Large intestine (tissue), 12 donors: Measurements from ENCODE around the gene FCRLB. TPM values are rescaled to one million over a fixed set of nuclear protein-coding genes. Genes with fewer than 3 reads are reported as not detected.
"Not testable (repeated sequence)": the region's sequence is repeated elsewhere in the genome, so short reads cannot be mapped to it uniquely, and the experiment has no call there.

Source experiments
- DNase-seq, 2 donors: peaks; one replicate each; pipeline versions ENCODE4 v3.0.0 to v3.0.0-alpha.2; 2013
- H3K27ac ChIP-seq: one replicate; pipeline ENCODE4 v1.5.1; 2013; ENCODE audit warnings: low read length
- H3K27me3 ChIP-seq: 2 replicates; pipeline ENCODE4 v1.6.1; 2013; ENCODE audit warnings: low read length; ENCODE audit not compliant: control insufficient read depth, insufficient read depth
- H3K36me3 ChIP-seq: 2 replicates; pipeline ENCODE4 v1.6.1; 2013; ENCODE audit warnings: low read length; ENCODE audit not compliant: control insufficient read depth, insufficient read depth
- H3K4me1 ChIP-seq: one replicate; pipeline ENCODE4 v1.6.1; 2013; ENCODE audit warnings: low read length; ENCODE audit not compliant: control insufficient read depth, insufficient read depth
- H3K4me3 ChIP-seq: one replicate; pipeline ENCODE4 v1.5.1; 2013; ENCODE audit warnings: low read length
- H3K9me3 ChIP-seq: one replicate; pipeline ENCODE4 v1.6.1; 2013; ENCODE audit warnings: mild to moderate bottlenecking, low read depth, low read length, moderate library complexity; ENCODE audit not compliant: control insufficient read depth
- WGBS: methylation state at CpG from one replicate; pipeline ENCODE4 v1.1.5; 2013; ENCODE audit warnings: low lambda C conversion rate; ENCODE audit not compliant: insufficient coverage; 5-methylcytosine and 5-hydroxymethylcytosine counted together
- long read RNA-seq, 11 donors: transcript quantifications; one replicate each; lab custom pipeline, GENCODE V29; 2026
- polyA plus RNA-seq: library from polyadenylated mRNA; unstranded; fragments of 120-200 nt; gene quantifications from one replicate; pipeline ENCODE4 v1.2.1, GENCODE V29; 2013

The FCRLB gene, protein sequence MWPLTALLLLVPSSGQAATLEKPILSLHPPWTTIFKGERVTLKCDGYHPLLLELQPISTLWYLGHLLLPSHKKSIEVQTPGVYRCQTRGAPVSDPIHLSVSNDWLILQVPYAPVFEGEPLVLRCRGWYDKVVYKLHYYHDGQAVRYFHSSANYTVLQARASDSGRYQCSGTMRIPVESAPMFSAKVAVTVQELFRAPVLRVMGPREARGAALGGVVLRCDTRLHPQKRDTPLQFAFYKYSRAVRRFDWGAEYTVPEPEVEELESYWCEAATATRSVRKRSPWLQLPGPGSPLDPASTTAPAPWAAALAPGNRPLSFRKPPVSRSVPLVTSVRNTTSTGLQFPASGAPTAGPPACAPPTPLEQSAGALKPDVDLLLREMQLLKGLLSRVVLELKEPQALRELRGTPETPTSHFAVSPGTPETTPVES
- polyA plus RNA-seq, result 0.60 TPM
- long read RNA-seq, donor 1, partial matches to known transcripts, result 0 of 1 reads
- long read RNA-seq, donor 1, other reads (novel, unspliced or antisense), result 0 of 1 reads
- long read RNA-seq, donor 2, result 0 reads
- long read RNA-seq, donor 3, result 0 reads
- long read RNA-seq, donor 4, result 0 reads
- long read RNA-seq, donor 5, result 0 reads
- long read RNA-seq, donor 6, result 0 reads
- long read RNA-seq, donor 7, result 0 reads
- long read RNA-seq, donor 8, result 0 reads
- long read RNA-seq, donor 9, result 0 reads
- long read RNA-seq, donor 10, result 0 reads
- long read RNA-seq, donor 11, result 0 reads

DNA sequence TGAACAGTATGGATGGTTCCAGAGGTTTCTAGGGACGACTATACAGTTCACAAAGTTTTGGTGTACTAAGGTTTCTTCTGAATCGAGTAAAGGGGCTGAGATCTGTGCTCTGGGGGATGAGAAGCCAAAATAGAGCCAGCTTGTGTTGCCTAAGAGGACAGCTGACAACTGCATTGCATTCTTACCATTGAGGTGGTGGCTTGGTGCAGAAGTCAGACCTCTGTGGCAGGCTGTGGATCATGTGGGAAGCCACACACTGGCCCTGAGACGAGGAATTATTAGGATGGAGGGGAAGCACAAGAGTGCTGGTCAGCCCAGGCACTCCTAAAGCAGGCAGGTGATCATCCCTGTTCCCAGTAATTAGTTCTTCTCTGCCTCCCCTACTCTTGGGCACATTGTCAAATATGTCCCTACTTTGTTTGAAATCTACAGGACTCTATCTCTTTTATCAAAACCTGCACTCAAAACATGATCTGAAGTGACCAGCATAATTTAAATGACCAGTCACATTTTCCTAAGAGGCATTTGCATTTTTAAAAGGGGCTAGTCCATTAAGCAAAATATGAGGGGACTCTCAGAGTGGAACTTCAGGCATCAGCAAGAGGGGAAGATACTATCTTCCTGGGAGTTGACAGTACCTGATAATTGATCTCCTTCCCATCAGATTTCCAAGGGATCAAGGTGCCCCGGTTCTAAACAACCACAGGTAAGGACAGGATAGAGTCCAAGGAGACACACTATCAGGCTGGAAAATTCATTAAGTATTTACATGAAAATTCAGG, at the start of gene FCRLB:
Gene FCRLB, plus strand, starts transcription at position 589 of the 782 bp plus-strand sequence. CDS start 1,129 bp downstream, outside the sequence.
- H3K4me1 ChIP-seq, result peaks cover 4% of the 10 kb centered on the region
- no peaks in the 10 kb centered on the region for H3K36me3 ChIP-seq
- WGBS, result no CpG with 5 or more reads among the region's 4 CpGs
- H3K27ac ChIP-seq, result no peak within 1 kb of the TSS
- H3K4me3 ChIP-seq, result no peak within 1 kb of the TSS
- no peaks in the 10 kb centered on the region for H3K9me3 ChIP-seq
- no peak for DNase-seq
- peaks cover 47% of the 10 kb centered on the region for H3K27me3 ChIP-seq

GRCh38 chr1:161673437-161673836, 47.9 kb upstream of the FCRLB start:
- not testable (repeated sequence) for H3K4me1 ChIP-seq, H3K27me3 ChIP-seq, H3K27ac ChIP-seq, H3K9me3 ChIP-seq, H3K4me3 ChIP-seq, H3K36me3 ChIP-seq, DNase-seq
- no CpG with 5 or more reads among the region's 7 CpGs for WGBS

DNA sequence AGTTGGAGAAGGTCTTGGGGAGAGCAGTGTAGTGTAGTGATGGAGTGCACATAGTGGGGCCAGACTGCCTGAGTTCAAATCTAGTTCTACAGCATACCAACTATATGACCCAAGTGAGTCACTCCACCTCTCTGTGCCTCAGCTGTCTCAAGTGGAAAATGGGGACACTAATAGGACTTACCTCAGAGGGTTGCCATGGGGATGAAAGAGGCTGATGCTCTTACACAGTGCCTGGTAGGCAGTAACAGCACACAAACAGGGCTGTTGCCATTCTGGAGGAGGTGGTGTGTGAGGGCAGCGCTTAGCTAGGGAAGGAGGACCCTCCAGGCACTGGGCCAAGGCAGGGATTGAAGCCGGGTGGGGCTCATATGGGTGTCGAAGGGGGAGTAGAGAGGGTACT, 46.9 kb upstream of the FCRLB start:
- H3K4me3 ChIP-seq, H3K27me3 ChIP-seq, H3K9me3 ChIP-seq, DNase-seq, H3K4me1 ChIP-seq, H3K36me3 ChIP-seq, H3K27ac ChIP-seq: not testable (repeated sequence)
- WGBS, result no CpG with 5 or more reads among the region's 3 CpGs

GRCh38 chr1:161674908-161675307, 46.4 kb upstream of the FCRLB start:
- no CpG with 5 or more reads among the region's 3 CpGs for WGBS
- H3K9me3 ChIP-seq, H3K4me1 ChIP-seq, H3K27me3 ChIP-seq, H3K27ac ChIP-seq, DNase-seq, H3K36me3 ChIP-seq, H3K4me3 ChIP-seq: not testable (repeated sequence)

GRCh38 chr1:161676441-161676840, 44.9 kb upstream of the FCRLB start:
- WGBS, result 60% methylated on average over 1 of the region's 2 CpGs
- H3K4me1 ChIP-seq, result no peaks in the 10 kb centered on the region

GRCh38 chr1:161676958-161677689, 44.2 kb upstream of the FCRLB start:
- Histone ChIP-seq H3K36me3 (no peaks in the 10 kb centered on the region), H3K4me1 (no peaks in the 10 kb centered on the region)
- DNase-seq, result peak in 1 of 2 donors; percentile 2

More at GRCh38 chr1:161676441-161676840, 44.9 kb upstream of the FCRLB start:
- peak in 1 of 2 donors; percentile 10 for DNase-seq
- Histone ChIP-seq H3K9me3 (no peaks in the 10 kb centered on the region), H3K4me3 (no peak overlapping the region), H3K27ac (no peak overlapping the region), H3K27me3 (no peaks in the 10 kb centered on the region), H3K36me3 (no peaks in the 10 kb centered on the region)

DNA sequence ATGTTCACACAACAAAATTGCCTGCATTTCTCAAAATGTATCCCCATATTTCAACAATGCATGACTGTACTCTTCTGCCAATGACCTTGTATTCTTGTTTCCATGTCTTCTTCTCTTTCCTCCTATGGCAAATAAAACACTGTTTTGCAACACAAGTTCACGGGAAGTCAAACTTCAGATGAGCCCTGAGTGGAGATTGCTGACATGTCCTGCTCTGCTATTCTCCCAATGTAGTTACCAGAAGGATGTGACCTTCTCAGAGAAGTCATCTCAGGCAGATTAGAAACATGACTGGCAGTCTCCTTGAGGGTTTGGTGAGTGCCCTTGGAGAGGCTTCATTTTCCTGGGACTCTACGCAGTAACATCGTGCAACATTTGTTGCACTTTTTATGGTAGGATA, 42.8 kb upstream of the FCRLB start:
- H3K4me3 ChIP-seq, result no peak overlapping the region
- H3K9me3 ChIP-seq, result no peaks in the 10 kb centered on the region
- no peaks in the 10 kb centered on the region for H3K4me1 ChIP-seq
- peaks cover 2% of the 10 kb centered on the region for H3K27me3 ChIP-seq
- no peaks in the 10 kb centered on the region for H3K36me3 ChIP-seq
- 100% methylated on average over 2 of the region's 3 CpGs for WGBS
- H3K27ac ChIP-seq, result no peak overlapping the region
- no peak for DNase-seq

More at GRCh38 chr1:161676958-161677689, 44.2 kb upstream of the FCRLB start:
- Histone ChIP-seq H3K9me3 (no peaks in the 10 kb centered on the region), H3K4me3 (no peak overlapping the region), H3K27me3 (peaks cover 2% of the 10 kb centered on the region), H3K27ac (no peak overlapping the region)
- no CpG with 5 or more reads among the region's 5 CpGs for WGBS

GRCh38 chr1:161681879-161682278, 39.5 kb upstream of the FCRLB start:
- Histone ChIP-seq H3K27me3 (peaks cover 2% of the 10 kb centered on the region), H3K4me1 (no peaks in the 10 kb centered on the region), H3K9me3 (no peaks in the 10 kb centered on the region), H3K4me3 (no peak overlapping the region), H3K27ac (no peak overlapping the region), H3K36me3 (no peaks in the 10 kb centered on the region)
- no peak for DNase-seq
- WGBS, result 90% methylated on average over 2 of the region's 3 CpGs

- H3K27me3 ChIP-seq, result peaks cover 9% of the 10 kb centered on the region
- WGBS, result 59% methylated on average over 2 of the region's 3 CpGs
- H3K4me3 ChIP-seq, result no peak overlapping the region
Observed at GRCh38 chr1:161688946-161689345, 32.4 kb upstream of the FCRLB start.

GRCh38 chr1:161691846-161692245, 29.5 kb upstream of the FCRLB start:
- Histone ChIP-seq H3K27ac (no peak overlapping the region), H3K9me3 (no peaks in the 10 kb centered on the region), H3K27me3 (peaks cover 9% of the 10 kb centered on the region), H3K4me1 (no peaks in the 10 kb centered on the region), H3K4me3 (no peak overlapping the region), H3K36me3 (no peaks in the 10 kb centered on the region)
- WGBS, result no CpG with 5 or more reads among the region's 3 CpGs
- DNase-seq, result no peak

More at GRCh38 chr1:161688946-161689345, 32.4 kb upstream of the FCRLB start:
- Histone ChIP-seq H3K36me3 (no peaks in the 10 kb centered on the region), H3K4me1 (no peaks in the 10 kb centered on the region), H3K9me3 (no peaks in the 10 kb centered on the region), H3K27ac (no peak overlapping the region)
- DNase-seq, result no peak
